ENCODE data around the gene ASB2. TPM values are rescaled to one million over a fixed set of nuclear protein-coding genes. Genes with fewer than 3 reads are reported as not detected.

Gene ASB2
- total and polyA plus RNA-seq, 2 of the 8 experiments (the other 6 are each of a cell fraction or from before 2014, with no cell fraction given) = 1.0 to 2.1 TPM

GRCh38 chr14:94004015-94004414, 27.6 kb upstream of the ASB2 start:
- CTCF ChIA-PET (ENCODE audit: partially characterized antibody) = interaction anchor here (0.6 to 20.5 kb wide), 24 partner anchors 8 to 345 kb away, joined by 3 to 484 read pairs (median 6); partner anchors contain the start of gene OTUB2
- Histone ChIP-seq H2BK12ac (ENCODE audit: low read depth, low read length) (peak overlapping the region; percentile 43; the same call in 1 of the 2 replicates), H4K8ac (ENCODE audit: extremely low read depth, insufficient read depth, low read length) (no peak overlapping the region), H3K4me2 (ENCODE audit: insufficient read depth in 1 of 2, low read depth in 2 of 2, low read length in 2 of 2) (no peak overlapping the region), H2BK20ac (ENCODE audit: low read length) (no peak overlapping the region), H3K4me3 (ENCODE audit: extremely low read depth in 1 of 4, insufficient read depth in 2 of 4, low read depth in 3 of 4, low read length in 4 of 4) (no peak overlapping the region), H4K20me1 (replicated peaks in 1 of 2; ENCODE audit: control insufficient read depth in 1 of 2, insufficient read depth in 2 of 2, low read length in 2 of 2) (peaks cover 0 to 2% of the 10 kb centered on the region in 2 experiments), H3K18ac (ENCODE audit: extremely low read depth, low read length) (no peak overlapping the region), H2BK5ac (ENCODE audit: low read depth, low read length) (no peak overlapping the region), H3K23ac (ENCODE audit: insufficient read length) (no peak overlapping the region), H3K27me3 (replicated peaks in 1 of 4; ENCODE audit: control insufficient read depth in 3 of 4, extremely low read depth in 1 of 4, insufficient read depth in 3 of 4, low read length in 3 of 4) (0 out of 7 replicates have a peak, but pooled peaks cover 0 to 2% (median 0%) of the 10 kb centered on the region in 4 experiments), H3K56ac (replicated peaks; ENCODE audit: insufficient read length, low read depth, low read length) (no peak overlapping the region), H3K14ac (ENCODE audit: insufficient read length) (no peak overlapping the region), H2AFZ (ENCODE audit: low read length) (no peak overlapping the region), H3K27ac (ENCODE audit: low read depth, low read length) (no peak overlapping the region), H4K91ac (replicated peaks; ENCODE audit: insufficient read length, low read length) (no peak overlapping the region), H2BK120ac (replicated peaks; ENCODE audit: low read depth, low read length) (no peak overlapping the region), H3K79me2 (ENCODE audit: control insufficient read depth in 1 of 2, insufficient read depth in 2 of 2, low read length in 2 of 2) (no peaks in the 10 kb centered on the region), H3K4me1 (replicated peaks in 1 of 4; ENCODE audit: control insufficient read depth in 3 of 4, insufficient read depth in 4 of 4, low read length in 3 of 4) (peaks cover 0 to 3% (median 0%) of the 10 kb centered on the region in 4 experiments; a peak in 1 of 7 replicates), H3K4ac (replicated peaks; ENCODE audit: insufficient read length, low read depth, low read length) (no peak overlapping the region), H3K79me1 (ENCODE audit: low read depth, low read length) (no peaks in the 10 kb centered on the region), H3K36me3 (ENCODE audit: control insufficient read depth in 2 of 4, insufficient read depth in 4 of 4, low read length in 3 of 4) (no peaks in the 10 kb centered on the region), H3K9me3 (ENCODE audit: insufficient read depth in 2 of 2, low read depth in 1 of 2, low read length in 1 of 2) (no peaks in the 10 kb centered on the region), H4K5ac (ENCODE audit: insufficient read length, low read depth, low read length) (no peak overlapping the region), H2BK15ac (ENCODE audit: low read length) (no peak overlapping the region), H3K9ac (replicated peaks in 1 of 4; ENCODE audit: extremely low read depth in 1 of 4, low read depth in 3 of 4, low read length in 3 of 4) (no peak overlapping the region), H2AK5ac (ENCODE audit: low read depth, low read length) (no peak overlapping the region), H3K23me2 (ENCODE audit: low read depth, low read length) (peaks cover 3% of the 10 kb centered on the region; the same call in 1 of the 2 replicates)
- DNase-seq (ENCODE audit: low read depth in 1 of 2, low spot score in 2 of 2) = no peak
- POLR2A ChIA-PET (ENCODE audit: partially characterized antibody) = no interaction called here
- 88% methylated on average over 8 of the region's 8 CpGs; no CpG with 5 or more reads in 1 of the 2 experiments for WGBS, 2 experiments (ENCODE audit: extremely low coverage in 1 of 2, insufficient coverage in 1 of 2, insufficient read length in 1 of 2, insufficient replicate concordance in 2 of 2, low coverage in 1 of 2, low lambda C conversion rate in 2 of 2, missing lambda C conversion rate in 1 of 2)
- no peak for FAIRE-seq
- TF ChIP-seq YY1 (IDR thresholded peaks at IDR 0.05; ENCODE audit: low read depth, low read length) (no peak), SAP30 (IDR thresholded peaks at IDR 0.05; ENCODE audit: insufficient read depth, insufficient replicate concordance, low read length) (no peak), BCL11A (IDR thresholded peaks at IDR 0.05; ENCODE audit: low read depth in 2 of 2, low read length in 2 of 2) (no peak), ATF2 (IDR thresholded peaks at IDR 0.05; ENCODE audit: low read length) (no peak)
